HepG2 (cell line): ENCODE results near the gene TRIM37. TPM values are rescaled to one million over a fixed set of nuclear protein-coding genes. Genes with fewer than 3 reads are reported as not detected.

ENCODE experiments used
- ATF5 ChIP-seq: sonication (generic); formaldehyde crosslinking; IDR thresholded peaks from 2 replicates; pipeline ENCODE4 v1.4.0; 2020; ENCODE audit warnings: mild to moderate bottlenecking, low read depth, missing genetic modification reagents
- BRCA1 ChIP-seq: sonication (generic); formaldehyde crosslinking; IDR thresholded peaks from 2 replicates; pipeline ENCODE4 v1.4.0; 2020; ENCODE audit warnings: missing genetic modification reagents
- CENPT ChIP-seq: sonication (generic); formaldehyde crosslinking; IDR thresholded peaks from 2 replicates; pipeline ENCODE4 v1.8.0; 2022; ENCODE audit warnings: low read depth, mild to moderate bottlenecking, moderate library complexity, missing genetic modification reagents
- GATAD2A ChIP-seq: IDR thresholded peaks from 2 replicates; pipeline ENCODE4 v1.6.1; 2016
- GRHL1 ChIP-seq: sonication (generic); formaldehyde crosslinking; conservative IDR thresholded peaks from 2 replicates; pipeline ENCODE4 v1.8.0; 2022; ENCODE audit warnings: missing genetic modification reagents
- HINFP ChIP-seq: sonication (generic); formaldehyde crosslinking; IDR thresholded peaks from 2 replicates; pipeline ENCODE4 v1.4.0; 2020; ENCODE audit warnings: low read depth, mild to moderate bottlenecking, missing genetic modification reagents
- HMGXB4 ChIP-seq, 2 experiments: sonication (generic) in 1 of 2; formaldehyde crosslinking in 1 of 2; IDR thresholded peaks; 2 replicates each; pipeline versions ENCODE4 v1.4.0 to v1.6.1; 2018 to 2020; ENCODE audit warnings: missing genetic modification reagents in 2 of 2, borderline replicate concordance in 1 of 2, low read depth in 1 of 2, mild to moderate bottlenecking in 1 of 2, missing biosample characterization in 1 of 2
- HNF4A ChIP-seq: sonication (generic); formaldehyde crosslinking; IDR thresholded peaks from 2 replicates; pipeline ENCODE4 v1.4.0; 2020; ENCODE audit warnings: missing genetic modification reagents
- IRX3 ChIP-seq: sonication (generic); formaldehyde crosslinking; IDR thresholded peaks from 2 replicates; pipeline ENCODE4 v1.8.1; 2023; ENCODE audit warnings: mild to moderate bottlenecking, low read depth, missing genetic modification reagents, borderline replicate concordance
- MED8 ChIP-seq: sonication (generic); formaldehyde crosslinking; IDR thresholded peaks from 2 replicates; pipeline ENCODE4 v1.8.1; 2023; ENCODE audit warnings: mild to moderate bottlenecking, missing genetic modification reagents; ENCODE audit not compliant: insufficient replicate concordance
- SIX1 ChIP-seq: sonication (generic); formaldehyde crosslinking; IDR thresholded peaks from 2 replicates; pipeline ENCODE4 v1.4.0; 2020; ENCODE audit warnings: missing genetic modification reagents, borderline replicate concordance
- SMAD9 ChIP-seq: sonication (generic); formaldehyde crosslinking; IDR thresholded peaks from 2 replicates; pipeline ENCODE4 v1.5.1; 2020; ENCODE audit warnings: mild to moderate bottlenecking, missing genetic modification reagents
- SNRNP70 ChIP-seq: fragments of 200-400 bp; formaldehyde crosslinking; IDR thresholded peaks from 2 replicates; pipeline ENCODE4 v1.6.1; 2017; ENCODE audit warnings: mild to moderate bottlenecking, low read depth, low read length, moderate library complexity
- ZNF18 ChIP-seq: sonication (generic); formaldehyde crosslinking; IDR thresholded peaks from 2 replicates; pipeline ENCODE4 v1.8.0; 2022; ENCODE audit warnings: mild to moderate bottlenecking, missing genetic modification reagents; ENCODE audit not compliant: insufficient replicate concordance
- ZNF205 ChIP-seq: IDR thresholded peaks from 2 replicates; pipeline ENCODE4 v1.6.1; 2018; ENCODE audit warnings: missing biosample characterization, missing genetic modification reagents
- ZNF224 ChIP-seq: sonication (generic); formaldehyde crosslinking; IDR thresholded peaks from 2 replicates; pipeline ENCODE4 v1.5.0; 2020; ENCODE audit warnings: mild to moderate bottlenecking, missing genetic modification reagents
- ZNF333 ChIP-seq: sonication (generic); formaldehyde crosslinking; IDR thresholded peaks from 2 replicates; pipeline ENCODE4 v1.4.0; 2020; ENCODE audit warnings: mild to moderate bottlenecking, missing genetic modification reagents, borderline replicate concordance
- ZNF33B ChIP-seq: sonication (generic); formaldehyde crosslinking; IDR thresholded peaks from 2 replicates; pipeline ENCODE4 v1.5.1; 2020; ENCODE audit warnings: mild to moderate bottlenecking, missing genetic modification reagents
- ZNF382 ChIP-seq: sonication (generic); formaldehyde crosslinking; IDR thresholded peaks from 2 replicates; pipeline ENCODE4 v1.5.0; 2020; ENCODE audit warnings: missing genetic modification reagents, mild to moderate bottlenecking, borderline replicate concordance
- ZNF460 ChIP-seq: sonication (generic); formaldehyde crosslinking; IDR thresholded peaks from 2 replicates; pipeline ENCODE4 v1.5.1; 2020; ENCODE audit warnings: missing genetic modification reagents, mild to moderate bottlenecking, borderline replicate concordance
- ZNF569 ChIP-seq: sonication (generic); formaldehyde crosslinking; IDR thresholded peaks from 2 replicates; pipeline ENCODE4 v1.5.0; 2020; ENCODE audit warnings: mild to moderate bottlenecking, missing genetic modification reagents, moderate library complexity, borderline replicate concordance
- ZNF839 ChIP-seq: sonication (generic); formaldehyde crosslinking; IDR thresholded peaks from 2 replicates; pipeline ENCODE4 v1.4.0; 2020; ENCODE audit warnings: missing genetic modification reagents, mild to moderate bottlenecking, borderline replicate concordance
- ZNF878 ChIP-seq: sonication (generic); formaldehyde crosslinking; IDR thresholded peaks from 2 replicates; pipeline ENCODE4 v1.8.1; 2023; ENCODE audit warnings: mild to moderate bottlenecking, missing genetic modification reagents, moderate library complexity
- polyA plus RNA-seq, 8 experiments: library from polyadenylated mRNA; depleted of rRNA in 3 of 8; stranded (reverse) in 7 of 8; unstranded in 1 of 8; fragments of >200 nt; fragmentation: Illumina TruSeq in 4 of 8; extraction: Trizol in 4 of 8; gene quantifications; 2 replicates each; pipeline versions ENCODE4 v1.2.1 to v1.2.3, GENCODE V29; 2011 to 2016; ENCODE audit warnings: low read depth in 4 of 8, missing spikeins in 1 of 8, mixed read lengths in 1 of 8; ENCODE audit not compliant: insufficient read depth in 1 of 8
- total RNA-seq, 5 experiments: library from RNA; depleted of rRNA; stranded (reverse); fragments of >200 nt; fragmentation: Illumina TruSeq; extraction: Trizol; gene quantifications; 2 replicates each; pipeline ENCODE4 v1.2.3, GENCODE V29; 2016; ENCODE audit warnings: low read depth in 1 of 5

Gene TRIM37
- total and polyA plus RNA-seq, 2 of the 13 experiments (the other 11 are each of a cell fraction or from before 2014, with no cell fraction given) = 12.4 to 39.1 TPM

GRCh38 chr17:59154292-59154720 is 47.6 kb upstream of the TRIM37 start (continued):
- TF ChIP-seq ZNF224 (no peak), SNRNP70 (no peak), ZNF569 (CRISPR knock-in tag) (no peak), ZNF205 (no peak), ZNF382 (CRISPR knock-in tag) (no peak), GRHL1 (CRISPR knock-in tag) (no peak), HMGXB4 (CRISPR knock-in tag; IDR thresholded peaks at IDR 0.05; ENCODE audit: borderline replicate concordance in 1 of 2, low read depth in 1 of 2) (no peak; a peak in 1 of 4 replicates), IRX3 (CRISPR knock-in tag) (no peak), ZNF18 (CRISPR knock-in tag) (no peak), GATAD2A (no peak), ZNF878 (CRISPR knock-in tag) (no peak), ATF5 (no peak), SMAD9 (CRISPR knock-in tag) (no peak), HNF4A (CRISPR knock-in tag) (no peak), BRCA1 (CRISPR knock-in tag) (no peak), MED8 (peak; percentile 38), ZNF333 (CRISPR knock-in tag) (no peak; the same call in 1 of the 2 replicates), SIX1 (CRISPR knock-in tag) (no peak), HINFP (CRISPR knock-in tag) (no peak; the same call in 1 of the 2 replicates), ZNF460 (CRISPR knock-in tag) (no peak), ZNF839 (CRISPR knock-in tag) (no peak), ZNF33B (CRISPR knock-in tag) (no peak; the same call in 1 of the 2 replicates), CENPT (CRISPR knock-in tag) (peak; percentile 68; the same call in 1 of the 2 replicates)
